ENCODE results near the gene SUPT3H. TPM values are rescaled to one million over a fixed set of nuclear protein-coding genes. Genes with fewer than 3 reads are reported as not detected.

SUPT3H gene
- total RNA-seq, 4 donors from 2014 or later, result 1.6 to 5.6 (median 3.8) TPM

DNA sequence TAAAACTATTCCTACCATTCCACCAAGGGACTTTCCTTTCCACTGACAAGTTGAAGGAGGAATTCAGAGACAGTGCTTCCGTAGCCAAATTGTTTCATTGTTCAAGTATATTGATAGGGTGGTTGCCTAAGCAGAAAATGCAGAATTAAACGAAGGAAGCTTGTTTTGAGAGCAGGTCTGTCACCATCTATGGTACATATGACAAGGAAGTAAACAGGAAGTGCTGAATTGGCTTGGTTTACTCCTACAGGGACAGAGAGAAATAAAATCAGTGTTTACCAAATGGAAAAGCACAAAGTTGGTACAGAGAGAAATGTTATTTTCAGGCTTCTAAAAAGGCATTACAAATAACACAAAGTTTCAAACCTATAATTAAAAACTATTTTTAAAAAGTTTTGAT lies 568.5 kb downstream of the SUPT3H start:
- TF ChIP-seq, protein P1, sequence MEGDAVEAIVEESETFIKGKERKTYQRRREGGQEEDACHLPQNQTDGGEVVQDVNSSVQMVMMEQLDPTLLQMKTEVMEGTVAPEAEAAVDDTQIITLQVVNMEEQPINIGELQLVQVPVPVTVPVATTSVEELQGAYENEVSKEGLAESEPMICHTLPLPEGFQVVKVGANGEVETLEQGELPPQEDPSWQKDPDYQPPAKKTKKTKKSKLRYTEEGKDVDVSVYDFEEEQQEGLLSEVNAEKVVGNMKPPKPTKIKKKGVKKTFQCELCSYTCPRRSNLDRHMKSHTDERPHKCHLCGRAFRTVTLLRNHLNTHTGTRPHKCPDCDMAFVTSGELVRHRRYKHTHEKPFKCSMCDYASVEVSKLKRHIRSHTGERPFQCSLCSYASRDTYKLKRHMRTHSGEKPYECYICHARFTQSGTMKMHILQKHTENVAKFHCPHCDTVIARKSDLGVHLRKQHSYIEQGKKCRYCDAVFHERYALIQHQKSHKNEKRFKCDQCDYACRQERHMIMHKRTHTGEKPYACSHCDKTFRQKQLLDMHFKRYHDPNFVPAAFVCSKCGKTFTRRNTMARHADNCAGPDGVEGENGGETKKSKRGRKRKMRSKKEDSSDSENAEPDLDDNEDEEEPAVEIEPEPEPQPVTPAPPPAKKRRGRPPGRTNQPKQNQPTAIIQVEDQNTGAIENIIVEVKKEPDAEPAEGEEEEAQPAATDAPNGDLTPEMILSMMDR (IDR thresholded peaks at IDR 0.05), result no peak
- no peak for TF ChIP-seq POLR2A (IDR thresholded peaks at IDR 0.05)
- WGBS, 2 donors, result 65% methylated on average over 2 of the region's 2 CpGs
- no peak for DNase-seq (ENCODE audit: low spot score in 2 of 2)
- H3K4me3 ChIP-seq (ENCODE audit: low read depth, poor library complexity, severe bottlenecking), result no peak overlapping the region
- intact Hi-C loops (cut with DNase I; ENCODE audit: low total_unique reads), result no loop called here

DNA sequence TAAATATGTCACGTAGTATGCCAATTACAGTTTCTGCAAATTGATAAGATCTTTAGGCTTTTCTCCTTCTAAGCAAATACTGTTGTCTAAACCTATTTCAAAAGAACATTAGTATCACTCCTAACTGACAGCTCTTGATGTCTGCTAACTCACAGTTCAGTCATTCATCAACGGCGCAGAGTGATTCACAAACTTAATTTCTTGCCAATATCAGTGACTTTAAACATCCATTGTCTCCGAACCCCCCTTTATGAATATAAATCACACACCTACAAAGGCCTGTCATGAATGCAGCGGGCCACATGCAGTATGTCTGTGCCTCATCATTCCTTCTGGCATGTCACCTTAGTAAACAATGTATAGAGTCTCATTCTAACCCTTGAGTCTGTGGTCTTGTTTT lies 569.6 kb downstream of the SUPT3H start:
- 56 to 68% methylated on average over 5 of the region's 5 CpGs for WGBS, 2 donors
- DNase-seq (ENCODE audit: low spot score in 2 of 2), result no peak
- no peak overlapping the region for H3K4me3 ChIP-seq (ENCODE audit: low read depth, poor library complexity, severe bottlenecking)
- TF ChIP-seq, protein P1 (IDR thresholded peaks at IDR 0.05), result no peak
- no peak for TF ChIP-seq POLR2A (IDR thresholded peaks at IDR 0.05)
- intact Hi-C loops (cut with DNase I; ENCODE audit: low total_unique reads), result no loop called here

DNA sequence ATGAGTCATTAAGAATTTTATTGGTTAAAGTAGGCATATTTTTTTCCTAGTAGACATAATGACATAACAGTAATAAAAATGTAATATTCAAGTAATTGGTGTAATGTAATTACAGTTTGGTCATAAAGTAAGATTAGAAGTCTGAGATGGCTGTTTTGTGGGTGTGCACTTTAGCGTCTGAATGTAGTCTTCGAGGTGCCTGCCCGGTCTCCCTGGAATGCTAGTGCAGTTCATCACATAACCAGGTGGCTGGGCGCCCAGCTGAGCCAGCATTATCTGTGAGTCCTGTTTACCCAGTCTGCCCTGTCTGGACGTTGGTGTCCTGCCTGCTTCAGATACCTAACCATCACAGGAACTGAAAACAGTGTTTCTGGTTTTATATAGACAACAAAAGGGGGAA lies 571.1 kb downstream of the SUPT3H start:
- 69 to 71% methylated on average over 5 of the region's 5 CpGs for WGBS, 2 donors

DNA sequence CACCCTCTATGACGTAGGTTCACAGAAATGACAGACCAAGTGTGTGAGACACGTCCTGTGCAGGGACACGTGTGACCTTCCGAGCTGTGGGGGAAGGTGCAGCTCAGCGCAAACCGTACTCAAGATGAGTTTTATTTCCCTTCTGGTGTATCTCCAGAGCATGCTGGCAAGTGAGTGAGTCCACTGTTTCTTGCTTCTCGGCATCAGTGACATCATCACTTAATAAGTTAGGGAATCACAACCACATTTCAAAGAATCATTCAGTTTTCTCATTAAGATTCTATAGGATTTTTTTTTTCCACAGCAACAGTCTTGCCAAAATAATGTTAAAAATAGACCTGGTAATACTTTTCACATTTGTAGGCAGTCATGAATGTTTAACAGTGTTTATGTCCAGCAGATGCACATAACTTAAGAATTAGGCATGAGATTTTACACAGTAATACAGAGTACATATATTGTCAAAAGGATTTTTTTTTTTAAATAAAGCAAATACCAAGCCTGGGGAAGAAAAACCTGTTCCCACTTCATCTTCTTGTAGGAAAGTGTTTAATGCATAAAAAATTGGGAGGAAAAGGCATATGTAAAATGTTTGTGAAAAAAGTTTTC lies 572.4 kb downstream of the SUPT3H start:
- intact Hi-C loops (cut with DNase I; ENCODE audit: low total_unique reads), result no loop called here
- H3K4me3 ChIP-seq (ENCODE audit: low read depth, poor library complexity, severe bottlenecking), result no peak overlapping the region
- 61 to 66% methylated on average over 7 of the region's 7 CpGs for WGBS, 2 donors
- TF ChIP-seq POLR2A (IDR thresholded peaks at IDR 0.05), result no peak
- TF ChIP-seq, protein P1 (IDR thresholded peaks at IDR 0.05), result no peak
- DNase-seq (ENCODE audit: low spot score in 2 of 2), result no peak

More for the DNA sequence above, 571.1 kb downstream of the SUPT3H start:
- TF ChIP-seq, protein P1 (IDR thresholded peaks at IDR 0.05), result no peak
- no peak for TF ChIP-seq POLR2A (IDR thresholded peaks at IDR 0.05)
- H3K4me3 ChIP-seq (ENCODE audit: low read depth, poor library complexity, severe bottlenecking), result no peak overlapping the region
- intact Hi-C loops (cut with DNase I; ENCODE audit: low total_unique reads), result no loop called here
- DNase-seq (ENCODE audit: low spot score in 2 of 2), result no peak

DNA sequence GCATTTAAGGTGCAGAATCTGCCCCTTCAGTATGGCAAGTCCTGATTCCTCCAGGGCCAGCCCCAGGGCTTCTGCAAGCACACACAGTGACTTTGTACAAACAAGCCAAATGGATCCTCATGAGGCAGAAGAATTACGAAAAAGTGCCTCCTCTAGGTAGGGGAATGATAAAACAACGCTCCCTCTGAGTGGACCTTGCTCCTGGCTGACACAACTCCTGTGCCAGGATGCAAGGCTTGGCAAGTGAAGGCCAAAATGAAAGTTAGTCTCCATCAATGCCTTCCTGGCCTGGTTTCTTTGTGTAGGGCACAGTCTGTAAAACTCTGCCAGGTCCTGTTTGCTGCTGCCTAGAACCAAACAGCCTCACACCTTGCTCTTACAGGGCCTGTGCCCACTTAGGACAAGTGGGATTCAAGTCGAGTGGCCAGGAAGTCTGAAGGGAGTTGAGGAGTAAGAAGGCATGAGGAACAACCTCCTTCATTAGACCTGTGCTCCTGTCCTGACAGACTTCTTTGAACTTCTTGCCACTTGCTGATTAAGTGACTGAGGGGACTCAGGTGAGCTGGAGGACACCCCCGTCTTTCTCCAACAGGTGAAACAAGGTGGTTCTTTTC lies 573.1 kb downstream of the SUPT3H start:
- no peak for DNase-seq (ENCODE audit: low spot score in 2 of 2)
- TF ChIP-seq, protein P1 (IDR thresholded peaks at IDR 0.05), result no peak
- WGBS, 2 donors, result 82 to 89% methylated on average over 4 of the region's 4 CpGs
- intact Hi-C loops (cut with DNase I; ENCODE audit: low total_unique reads), result no loop called here
- no peak overlapping the region for H3K4me3 ChIP-seq (ENCODE audit: low read depth, poor library complexity, severe bottlenecking)

DNA sequence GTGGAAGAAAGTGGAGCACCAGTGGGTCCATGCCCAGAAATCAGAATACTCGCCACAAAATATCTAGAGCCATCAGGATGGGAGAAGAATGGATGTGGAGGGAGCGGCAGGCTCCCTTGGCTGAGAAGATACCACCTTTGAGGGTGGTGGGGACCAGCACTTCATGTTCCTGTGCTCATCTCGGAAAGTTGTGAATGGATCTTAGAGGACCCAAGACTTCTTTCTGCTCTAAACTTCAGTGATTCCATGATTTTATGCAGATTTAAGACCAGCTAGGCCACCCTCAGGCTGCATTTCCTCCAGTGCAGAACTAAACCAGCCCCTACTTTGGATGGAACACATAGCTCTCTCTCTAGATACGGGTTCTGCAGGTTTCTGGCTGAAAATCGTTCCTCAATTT lies 573.7 kb downstream of the SUPT3H start:
- DNase-seq (ENCODE audit: low spot score in 2 of 2), result no peak
- TF ChIP-seq POLR2A (IDR thresholded peaks at IDR 0.05), result no peak
- TF ChIP-seq, protein P1 (IDR thresholded peaks at IDR 0.05), result no peak
- H3K4me3 ChIP-seq (ENCODE audit: low read depth, poor library complexity, severe bottlenecking), result no peak overlapping the region
- intact Hi-C loops (cut with DNase I; ENCODE audit: low total_unique reads), result no loop called here
- WGBS, 2 donors, result 65 to 69% methylated on average over 5 of the region's 5 CpGs

Measured in lower leg skin (tissue), 4 donors.